H9 (cell line): ENCODE data around the gene S100A6. TPM values are rescaled to one million over a fixed set of nuclear protein-coding genes. Genes with fewer than 3 reads are reported as not detected.

Source experiments
- DNase-seq: peaks from one replicate; pipeline ENCODE4 v3.0.0-alpha.2; 2017
- H2AFZ ChIP-seq: one replicate; pipeline ENCODE4 v1.6.1; 2013; ENCODE audit warnings: mild to moderate bottlenecking, low read length, control low read depth, moderate library complexity
- H2AK5ac ChIP-seq: 2 replicates; pipeline ENCODE4 v1.6.1; 2013; ENCODE audit warnings: low read length, control low read depth, mixed read lengths; ENCODE audit not compliant: insufficient read length
- H2BK120ac ChIP-seq: one replicate; pipeline ENCODE4 v1.6.1; 2013; ENCODE audit warnings: low read depth, mild to moderate bottlenecking, low read length, control low read depth, inconsistent platforms; ENCODE audit not compliant: poor library complexity, severe bottlenecking
- H2BK12ac ChIP-seq: 2 replicates; pipeline ENCODE4 v1.6.1; 2013; ENCODE audit warnings: low read length, control low read depth, mixed read lengths, low read depth; ENCODE audit not compliant: insufficient read length
- H2BK15ac ChIP-seq: 2 replicates; pipeline ENCODE4 v1.6.1; 2013; ENCODE audit warnings: low read depth, low read length, control low read depth
- H2BK20ac ChIP-seq: one replicate; pipeline ENCODE4 v1.6.1; 2013; ENCODE audit warnings: low read depth, mild to moderate bottlenecking, low read length, control low read depth, inconsistent platforms; ENCODE audit not compliant: poor library complexity, severe bottlenecking
- H2BK5ac ChIP-seq: 2 replicates; pipeline ENCODE4 v1.6.1; 2013; ENCODE audit warnings: low read length, control low read depth, mixed read lengths; ENCODE audit not compliant: insufficient read length
- H3K14ac ChIP-seq: 2 replicates; pipeline ENCODE4 v1.6.1; 2013; ENCODE audit warnings: low read length, control low read depth; ENCODE audit not compliant: insufficient read depth
- H3K18ac ChIP-seq: 2 replicates; pipeline ENCODE4 v1.6.1; 2013; ENCODE audit warnings: low read depth, mild to moderate bottlenecking, mixed read lengths, low read length, control low read depth; ENCODE audit not compliant: insufficient read length
- H3K23ac ChIP-seq: 2 replicates; pipeline ENCODE4 v1.6.1; 2013; ENCODE audit warnings: low read length, control low read depth, mixed read lengths, low read depth; ENCODE audit not compliant: insufficient read length
- H3K23me2 ChIP-seq: 2 replicates; pipeline ENCODE4 v1.6.1; 2013; ENCODE audit warnings: low read depth, mild to moderate bottlenecking, mixed read lengths, low read length, control low read depth; ENCODE audit not compliant: insufficient read length, poor library complexity, severe bottlenecking
- H3K27ac ChIP-seq: 2 replicates; pipeline ENCODE4 v1.5.1; 2013; ENCODE audit warnings: low read length, control low read depth, mixed read lengths, low read depth; ENCODE audit not compliant: insufficient read length
- H3K27me3 ChIP-seq: 2 replicates; pipeline ENCODE4 v1.6.1; 2013; ENCODE audit warnings: low read length, control low read depth, inconsistent platforms; ENCODE audit not compliant: insufficient read depth
- H3K4ac ChIP-seq: 2 replicates; pipeline ENCODE4 v1.6.1; 2013; ENCODE audit warnings: low read depth, mild to moderate bottlenecking, control low read depth, inconsistent platforms, low read length, moderate library complexity
- H3K4me1 ChIP-seq: 2 replicates; pipeline ENCODE4 v1.6.1; 2013; ENCODE audit warnings: low read length, control low read depth, inconsistent platforms; ENCODE audit not compliant: insufficient read depth
- H3K4me2 ChIP-seq: 2 replicates; pipeline ENCODE4 v1.6.1; 2013; ENCODE audit warnings: low read length, control low read depth, mixed read lengths; ENCODE audit not compliant: insufficient read length, insufficient read depth
- H3K56ac ChIP-seq: 2 replicates; pipeline ENCODE4 v1.6.1; 2013; ENCODE audit warnings: low read depth, mild to moderate bottlenecking, mixed read lengths, low read length, control low read depth; ENCODE audit not compliant: insufficient read length
- H3K79me1 ChIP-seq: 2 replicates; pipeline ENCODE4 v1.6.1; 2013; ENCODE audit warnings: low read depth, mild to moderate bottlenecking, moderate library complexity, low read length, control low read depth, inconsistent platforms; ENCODE audit not compliant: insufficient read depth, poor library complexity, severe bottlenecking
- H3K79me2 ChIP-seq: 2 replicates; pipeline ENCODE4 v1.6.1; 2013; ENCODE audit warnings: low read length, control low read depth, inconsistent platforms; ENCODE audit not compliant: insufficient read depth
- H3K9ac ChIP-seq: 2 replicates; pipeline ENCODE4 v1.6.1; 2013; ENCODE audit warnings: low read length, control low read depth, mixed read lengths; ENCODE audit not compliant: insufficient read length; ENCODE audit errors: extremely low read depth
- H3K9me3 ChIP-seq: one replicate; pipeline ENCODE4 v1.6.1; 2013; ENCODE audit warnings: low read depth, low read length, inconsistent platforms; ENCODE audit not compliant: control insufficient read depth
- H3T11ph ChIP-seq: one replicate; pipeline ENCODE4 v1.6.1; 2013; ENCODE audit warnings: mild to moderate bottlenecking, low read length, control low read depth, inconsistent platforms
- H4K20me1 ChIP-seq: one replicate; pipeline ENCODE4 v1.6.1; 2013; ENCODE audit not compliant: control insufficient read depth, insufficient read length, insufficient read depth
- H4K5ac ChIP-seq: 2 replicates; pipeline ENCODE4 v1.6.1; 2013; ENCODE audit warnings: low read depth, mild to moderate bottlenecking, mixed read lengths, low read length, control low read depth; ENCODE audit not compliant: insufficient read length
- H4K8ac ChIP-seq: replicated peaks from 2 replicates; pipeline ENCODE4 v1.6.1; 2013; ENCODE audit warnings: low read length, control low read depth, mixed read lengths, low read depth; ENCODE audit not compliant: insufficient read length
- H4K91ac ChIP-seq: 2 replicates; pipeline ENCODE4 v1.6.1; 2013; ENCODE audit warnings: low read depth, mild to moderate bottlenecking, moderate library complexity, mixed read lengths, low read length, control low read depth; ENCODE audit not compliant: insufficient read length
- H3K27ac Mint-ChIP-seq, 3 experiments: 2 replicates in 2 of 3; 3 replicates in 1 of 3; pipeline ENCODE4 v1.8.0; 2020 to 2021; ENCODE audit warnings: mixed read lengths in 3 of 3, mild to moderate bottlenecking in 1 of 3, moderate library complexity in 1 of 3
- H3K27me3 Mint-ChIP-seq: 2 replicates; pipeline ENCODE4 v1.8.0; 2021; ENCODE audit warnings: low read depth, mild to moderate bottlenecking, moderate library complexity, mixed read lengths
- H3K36me3 Mint-ChIP-seq, 3 experiments: 2 replicates in 2 of 3; 3 replicates in 1 of 3; pipeline ENCODE4 v1.8.0; 2020 to 2021; ENCODE audit warnings: low read depth in 3 of 3, mixed read lengths in 3 of 3; ENCODE audit not compliant: insufficient read depth in 1 of 3
- H3K4me1 Mint-ChIP-seq, 2 experiments: 2 replicates each; pipeline ENCODE4 v1.8.0; 2020; ENCODE audit warnings: mixed read lengths in 2 of 2
- H3K4me3 Mint-ChIP-seq, 2 experiments: 2 replicates in 1 of 2; 3 replicates in 1 of 2; pipeline ENCODE4 v1.8.0; 2020 to 2021; ENCODE audit warnings: mild to moderate bottlenecking in 2 of 2, mixed read lengths in 2 of 2, moderate library complexity in 1 of 2
- H3K9me3 Mint-ChIP-seq, 2 experiments: 2 replicates in 1 of 2; 3 replicates in 1 of 2; pipeline ENCODE4 v1.8.0; 2020; ENCODE audit warnings: mild to moderate bottlenecking in 2 of 2, mixed read lengths in 2 of 2, moderate library complexity in 1 of 2
- WGBS: extraction: QIAGEN DNeasy Blood & Tissue Kit; methylation state at CpG from one replicate; pipeline ENCODE4 v1.1.7; 2013; ENCODE audit warnings: missing lambda C conversion rate, low lambda C conversion rate, mixed read lengths; ENCODE audit not compliant: insufficient read length; ENCODE audit errors: extremely low coverage; 5-methylcytosine and 5-hydroxymethylcytosine counted together
- total RNA-seq: library from RNA; stranded (reverse); gene quantifications from 2 replicates; pipeline ENCODE4 v1.2.1, GENCODE V29; 2021
- TF ChIP-seq, protein P1 (sequence below): fragments of 200-600 bp; sonication (generic); conservative IDR thresholded peaks from 3 replicates; pipeline ENCODE4 v1.8.0; 2021; ENCODE audit warnings: antibody characterized with exemption, mild to moderate bottlenecking

S100A6 gene
- total RNA-seq, 1 experiment from 2014 or later, result not detected

DNA sequence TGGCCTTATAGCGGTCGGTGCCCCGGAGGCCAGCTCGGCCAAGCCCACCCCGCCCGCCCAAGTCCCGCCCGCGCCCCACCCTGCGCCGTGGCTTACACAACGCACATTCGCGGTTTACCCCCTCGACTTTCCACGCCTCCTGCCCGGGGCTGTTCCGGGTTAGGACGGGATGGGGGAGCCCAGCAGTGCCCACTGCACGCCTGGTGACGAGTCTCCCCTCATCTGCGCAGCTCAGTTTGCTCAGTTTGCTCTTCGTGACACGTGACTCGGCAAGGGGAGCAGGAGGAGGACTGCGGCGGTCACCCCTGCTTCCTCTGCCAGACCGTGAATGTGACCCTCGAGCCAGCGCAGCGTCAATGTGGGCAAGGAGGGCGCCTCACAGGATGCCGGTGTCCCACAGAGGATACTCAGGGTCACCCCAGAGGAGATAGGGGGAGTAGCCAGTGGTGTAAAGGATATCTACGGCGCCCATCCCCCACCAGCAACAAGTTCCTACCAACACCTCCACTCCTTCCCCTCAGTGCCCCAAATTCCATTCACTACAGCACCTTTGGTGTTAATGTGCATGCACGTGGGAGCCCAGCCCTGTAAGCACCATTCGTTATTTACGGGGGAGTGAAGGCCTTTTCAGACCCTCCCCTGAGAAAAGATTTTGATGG is 350 bp upstream of the S100A6 start:
- peak overlapping the region; percentile 36 for H3K4me2 ChIP-seq

More for the DNA sequence above, 350 bp upstream of the S100A6 start:
- Histone ChIP-seq H3K14ac (peak overlapping the region; percentile 44; the same call in 1 of the 2 replicates), H2AK5ac (no peak overlapping the region), H3K9me3 (no peaks in the 10 kb centered on the region), H4K5ac (no peak overlapping the region), H3K23ac (no peak overlapping the region), H4K20me1 (no peaks in the 10 kb centered on the region), H3K4ac (no peak overlapping the region), H3K27me3 (no peaks in the 10 kb centered on the region; the same call in 1 of the 2 replicates), H3K4me1 (peaks cover 7% of the 10 kb centered on the region; the same call in 1 of the 2 replicates), H2BK120ac (no peak overlapping the region), H3K79me2 (no peaks in the 10 kb centered on the region), H2BK15ac (no peak overlapping the region), H3K9ac (no peak overlapping the region), H3T11ph (no peak overlapping the region), H2BK12ac (no peak overlapping the region), H2BK5ac (no peak overlapping the region), H2BK20ac (no peak overlapping the region), H2AFZ (no peak overlapping the region), H3K27ac (no peak overlapping the region), H4K91ac (no peak overlapping the region), H3K18ac (no peak overlapping the region), H4K8ac (no peak overlapping the region), H3K79me1 (no peaks in the 10 kb centered on the region), H3K23me2 (no peaks in the 10 kb centered on the region), H3K56ac (no peak overlapping the region)
- TF ChIP-seq, protein P1, sequence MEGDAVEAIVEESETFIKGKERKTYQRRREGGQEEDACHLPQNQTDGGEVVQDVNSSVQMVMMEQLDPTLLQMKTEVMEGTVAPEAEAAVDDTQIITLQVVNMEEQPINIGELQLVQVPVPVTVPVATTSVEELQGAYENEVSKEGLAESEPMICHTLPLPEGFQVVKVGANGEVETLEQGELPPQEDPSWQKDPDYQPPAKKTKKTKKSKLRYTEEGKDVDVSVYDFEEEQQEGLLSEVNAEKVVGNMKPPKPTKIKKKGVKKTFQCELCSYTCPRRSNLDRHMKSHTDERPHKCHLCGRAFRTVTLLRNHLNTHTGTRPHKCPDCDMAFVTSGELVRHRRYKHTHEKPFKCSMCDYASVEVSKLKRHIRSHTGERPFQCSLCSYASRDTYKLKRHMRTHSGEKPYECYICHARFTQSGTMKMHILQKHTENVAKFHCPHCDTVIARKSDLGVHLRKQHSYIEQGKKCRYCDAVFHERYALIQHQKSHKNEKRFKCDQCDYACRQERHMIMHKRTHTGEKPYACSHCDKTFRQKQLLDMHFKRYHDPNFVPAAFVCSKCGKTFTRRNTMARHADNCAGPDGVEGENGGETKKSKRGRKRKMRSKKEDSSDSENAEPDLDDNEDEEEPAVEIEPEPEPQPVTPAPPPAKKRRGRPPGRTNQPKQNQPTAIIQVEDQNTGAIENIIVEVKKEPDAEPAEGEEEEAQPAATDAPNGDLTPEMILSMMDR, result no peak
- H3K27me3 Mint-ChIP-seq, result peaks cover 1% of the 10 kb centered on the region
- H3K4me1 Mint-ChIP-seq, result peaks cover 34 to 42% of the 10 kb centered on the region in 2 experiments
- WGBS, result no CpG with 5 or more reads among the region's 38 CpGs
- H3K36me3 Mint-ChIP-seq, result no peaks in the 10 kb centered on the region
- H3K9me3 Mint-ChIP-seq, result no peaks in the 10 kb centered on the region
- no peak for DNase-seq
- peak overlapping the region in 1 of 2 experiments; percentile 68; a peak in 3 of 5 replicates for H3K4me3 Mint-ChIP-seq
- H3K27ac Mint-ChIP-seq, result no peak overlapping the region; a peak in 1 of 7 replicates
